HG03575 (cell line): Measurements from ENCODE around the gene RAB3IL1.

Source experiments
- ATAC-seq: cut with Tn5 transposase; IDR thresholded peaks from one replicate; pipeline ENCODE4 v1.9.1; 2021; ENCODE audit not compliant: unreplicated experiment, insufficient number of reproducible peaks, low FRiP score; ENCODE audit errors: extremely low read depth

The RAB3IL1 gene

DNA sequence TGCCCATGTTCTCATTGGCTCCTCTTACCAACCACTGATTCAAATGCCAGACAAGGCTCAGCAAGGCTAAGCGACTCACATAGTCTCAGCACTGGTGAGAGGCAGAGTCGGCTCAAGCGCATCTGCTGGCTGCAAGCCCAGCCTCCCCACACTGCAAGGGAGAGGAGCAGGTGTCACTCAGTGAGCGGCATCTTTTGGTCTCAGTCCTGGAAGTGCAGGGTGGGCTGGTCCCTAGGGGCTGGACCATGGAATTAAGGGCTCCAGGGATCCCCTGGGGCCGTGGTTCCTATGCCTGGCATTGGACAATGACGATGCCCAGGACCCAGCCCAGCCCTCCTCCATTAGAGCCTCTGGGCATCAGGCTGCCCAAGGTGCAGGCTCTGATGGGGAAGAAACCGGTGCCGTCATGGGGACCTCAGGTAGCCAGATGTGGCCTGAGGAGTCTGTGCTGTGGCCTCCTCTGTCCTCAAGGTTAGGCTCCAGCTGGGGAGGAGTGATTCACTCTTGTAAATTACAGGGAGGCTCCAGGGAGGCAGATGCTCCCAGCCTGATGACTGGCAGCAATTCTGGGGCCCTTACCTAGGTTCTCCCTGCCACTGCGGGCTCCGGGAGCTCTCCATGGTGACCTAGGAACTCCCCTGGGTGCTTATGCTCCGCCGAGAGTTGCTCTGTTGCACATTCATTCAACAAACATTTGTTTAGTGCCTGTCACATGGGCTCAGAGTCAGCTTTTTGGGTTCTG is 61.3 kb downstream of the RAB3IL1 start:
- ATAC-seq = no peak

DNA sequence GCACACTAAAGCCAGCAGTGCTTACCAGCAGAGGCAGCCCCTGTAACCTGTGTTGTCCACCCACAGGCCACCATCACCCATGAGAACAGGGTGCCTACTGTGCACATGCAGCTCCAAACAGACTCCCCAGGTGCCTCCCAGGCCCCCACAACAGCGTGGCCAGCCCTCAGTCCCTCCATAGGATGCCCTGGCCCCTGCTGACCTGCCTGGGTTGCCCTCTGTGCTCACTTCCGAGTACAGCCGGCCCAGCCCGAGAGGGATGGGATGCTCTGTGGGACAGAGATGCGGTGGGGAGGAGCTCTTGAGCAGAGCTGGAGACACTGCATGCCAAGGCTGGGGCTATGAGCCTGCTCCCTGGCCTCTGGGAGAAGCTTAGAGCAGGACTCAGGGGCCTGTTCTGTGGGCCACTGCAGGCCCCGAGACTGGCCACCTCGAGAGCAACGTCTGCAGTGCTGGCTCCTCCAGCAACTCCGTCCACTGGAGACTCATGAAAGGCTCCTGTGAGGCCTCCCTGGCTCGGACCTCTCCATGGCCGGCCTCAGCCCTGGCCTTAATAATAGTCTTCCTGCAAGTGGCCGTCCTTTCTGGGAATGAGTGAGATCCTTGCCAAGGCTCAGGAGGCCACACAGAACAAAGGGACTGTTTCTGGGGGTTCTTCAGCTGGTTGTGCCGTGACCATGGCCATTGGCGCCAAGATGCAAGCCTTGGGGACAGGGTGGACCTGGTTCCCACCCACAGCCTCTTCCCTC is 62.2 kb downstream of the RAB3IL1 start:
- no peak for ATAC-seq

DNA sequence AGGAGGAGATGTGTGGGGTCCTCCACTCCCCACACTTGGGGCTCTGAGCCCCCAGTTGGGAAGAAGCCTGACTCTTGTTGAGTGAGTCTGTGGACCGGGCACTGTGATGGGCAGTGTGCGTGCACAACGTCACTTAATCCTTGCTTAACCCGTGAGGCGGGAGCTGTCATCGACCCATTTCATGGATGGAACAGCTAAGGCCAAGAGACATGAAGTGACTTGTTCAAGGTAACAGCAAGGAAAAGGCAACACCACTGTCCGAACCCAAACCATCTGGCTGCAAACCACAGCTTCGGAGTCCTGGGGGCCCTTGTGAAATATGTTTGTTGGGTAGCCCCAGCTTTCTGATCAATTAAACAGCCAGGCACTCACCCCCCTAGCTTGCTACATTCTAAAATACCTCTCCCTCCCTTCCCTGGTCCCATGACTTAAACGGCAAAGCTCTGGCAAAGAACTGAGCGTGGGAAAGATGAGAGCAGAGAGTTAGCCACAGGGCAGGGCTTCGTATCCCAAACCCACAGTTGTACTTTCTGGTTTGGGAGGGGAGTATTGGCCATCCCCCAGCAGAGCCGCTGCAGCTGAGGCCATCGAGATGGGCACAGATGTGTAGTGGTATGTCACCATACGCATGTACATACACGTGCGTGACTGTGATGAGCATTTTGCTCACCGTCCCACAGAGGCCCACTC is 63.0 kb downstream of the RAB3IL1 start:
- no peak for ATAC-seq

DNA sequence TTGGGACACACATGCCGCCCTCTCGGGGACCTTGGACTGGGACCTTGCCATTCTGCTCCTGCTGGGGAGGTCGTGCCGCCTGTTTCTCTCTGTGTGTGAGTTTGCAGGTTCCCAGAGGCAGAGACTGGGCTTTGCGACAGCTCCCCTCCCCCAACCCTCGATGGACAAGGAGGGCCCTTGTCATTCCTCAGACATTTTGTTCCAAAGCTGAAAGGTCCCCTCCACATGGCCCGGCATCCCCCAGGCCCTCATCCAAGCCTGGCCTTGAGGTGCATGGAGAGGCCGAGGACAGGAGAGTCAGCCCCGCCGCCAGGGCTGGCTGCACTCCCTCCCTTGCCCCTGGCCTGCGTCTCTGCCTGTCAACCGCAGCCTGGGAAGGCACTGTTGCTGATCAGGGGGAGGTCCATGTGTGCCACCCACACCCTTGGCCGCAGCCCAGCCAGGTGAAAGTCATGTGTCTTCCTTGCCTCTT is 63.6 kb downstream of the RAB3IL1 start:
- ATAC-seq = no peak

DNA sequence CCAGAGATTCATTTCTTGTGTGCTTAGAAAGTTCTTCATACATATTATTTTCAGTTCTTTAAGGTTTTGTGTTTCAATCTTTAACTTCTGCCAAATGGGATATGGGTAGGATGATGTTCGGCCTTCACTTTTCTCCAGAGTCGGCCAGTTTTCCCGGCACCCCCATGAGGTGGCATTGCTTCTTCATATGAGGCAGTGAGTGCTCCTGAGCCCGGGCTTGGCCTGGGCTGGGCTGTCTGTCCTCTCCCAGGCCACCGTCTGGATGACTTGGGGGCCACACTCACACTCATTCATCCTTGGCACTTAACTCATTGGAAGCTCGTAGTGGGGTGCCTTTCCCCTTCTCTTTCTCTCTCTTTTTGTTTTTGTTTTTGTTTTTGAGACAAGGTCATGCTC is 65.5 kb downstream of the RAB3IL1 start:
- no peak for ATAC-seq

DNA sequence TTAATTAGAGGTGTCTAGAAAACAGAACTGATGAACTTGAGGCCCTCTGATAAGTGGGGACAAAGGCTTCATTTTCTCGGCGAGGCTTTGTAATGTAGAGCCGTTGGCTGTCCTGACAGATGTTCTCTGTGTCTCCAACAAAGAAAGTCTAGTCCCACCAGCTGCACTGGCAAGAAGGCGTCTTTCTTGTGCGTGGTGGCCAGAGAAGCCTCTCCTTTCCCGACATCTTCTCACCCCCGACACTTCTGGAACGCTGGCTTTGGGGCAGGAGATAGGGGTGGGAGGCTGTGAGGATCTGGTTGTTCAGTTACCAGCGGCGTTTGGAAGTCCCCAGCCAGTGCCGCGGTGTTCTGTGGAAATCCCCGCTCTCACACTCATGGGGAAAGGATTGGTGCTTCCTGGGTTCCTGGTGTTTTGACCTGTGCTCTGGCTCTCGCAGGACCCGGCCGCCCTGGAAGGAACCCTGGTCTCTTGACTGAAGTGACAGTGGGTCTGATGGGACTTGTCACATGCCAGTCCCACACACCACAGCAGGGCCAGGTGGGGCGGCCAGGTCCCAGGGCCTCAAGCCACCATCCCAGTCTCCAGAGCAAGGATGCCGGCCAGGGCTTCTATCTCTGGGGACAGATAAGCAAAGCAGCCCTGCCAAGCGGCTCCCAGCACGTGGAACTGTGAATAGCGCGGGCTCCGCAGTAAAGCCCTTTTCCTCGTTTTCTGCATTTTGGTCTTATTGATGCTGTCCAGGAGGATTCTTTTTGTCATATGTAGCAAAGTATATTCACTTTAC is 66.1 kb downstream of the RAB3IL1 start:
- ATAC-seq = no peak

DNA sequence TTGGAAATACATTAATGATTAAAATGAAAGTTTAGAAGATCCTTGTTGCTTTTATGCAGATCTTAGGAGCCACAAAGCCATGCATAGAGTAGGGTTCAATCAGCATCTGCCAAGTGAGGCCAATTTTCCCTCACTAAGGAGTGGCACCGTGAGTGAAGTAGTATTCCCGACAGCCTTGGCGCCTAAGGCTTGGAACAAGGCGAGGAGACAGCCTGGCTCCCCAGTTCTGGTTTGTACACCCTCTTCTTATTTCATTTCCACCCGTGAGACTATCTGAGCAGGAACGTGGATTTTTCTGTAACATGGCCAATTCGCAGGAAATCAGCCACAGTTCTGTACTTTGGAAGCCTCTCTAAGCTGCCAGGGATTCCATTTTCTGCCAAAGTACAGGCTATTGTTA is 66.7 kb downstream of the RAB3IL1 start:
- ATAC-seq = no peak

DNA sequence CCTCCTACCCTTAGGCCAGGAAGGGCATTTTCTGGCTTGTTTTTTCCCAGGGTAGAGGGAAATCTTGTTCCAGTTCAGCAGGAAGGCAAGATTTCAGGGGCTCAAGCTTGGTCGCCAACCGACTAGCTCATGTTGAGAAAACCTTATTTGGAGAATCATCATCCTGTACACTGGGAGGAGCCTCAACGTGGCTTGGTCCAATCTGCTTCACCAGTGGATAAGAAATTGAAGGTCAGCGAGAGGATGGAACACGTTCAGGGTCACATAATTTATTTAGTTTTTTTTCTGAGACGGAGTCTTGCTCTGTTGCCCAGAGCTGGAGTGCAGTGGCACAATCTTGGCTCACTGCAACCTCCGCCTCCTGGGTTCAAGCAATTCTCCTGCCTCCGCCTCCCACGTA is 68.7 kb downstream of the RAB3IL1 start:
- ATAC-seq = no peak

DNA sequence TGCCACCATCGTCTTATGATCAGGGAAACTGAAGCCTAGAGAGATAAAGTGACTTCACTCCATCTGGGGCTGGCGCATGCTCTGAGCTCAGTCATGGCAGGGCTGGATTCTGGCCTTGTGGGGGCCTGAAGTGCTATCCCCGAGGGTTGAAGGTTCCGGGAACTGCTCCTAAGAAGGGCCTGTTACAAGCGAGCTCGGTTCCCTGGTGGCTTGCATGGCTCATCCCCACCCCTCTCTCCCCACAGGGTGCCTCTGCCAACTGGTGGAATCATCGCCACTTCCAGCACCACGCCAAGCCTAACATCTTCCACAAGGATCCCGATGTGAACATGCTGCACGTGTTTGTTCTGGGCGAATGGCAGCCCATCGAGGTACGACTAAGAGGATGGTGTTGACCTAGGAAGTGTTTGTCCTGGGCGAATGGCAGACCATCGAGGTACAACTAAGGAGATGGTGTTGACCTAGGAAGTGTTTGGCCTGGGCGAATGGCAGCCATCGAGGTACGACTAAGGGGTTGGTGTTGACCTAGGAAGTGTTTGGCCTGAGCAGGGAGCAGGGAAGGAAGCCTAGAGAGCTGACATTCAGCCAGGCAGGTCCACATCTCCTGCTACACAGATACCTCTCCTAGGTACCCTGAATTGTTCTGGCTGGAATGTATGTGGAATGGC is 69.3 kb downstream of the RAB3IL1 start:
- ATAC-seq = no peak
